ENCODE results near the gene PCBD2. TPM values are rescaled to one million over a fixed set of nuclear protein-coding genes. Genes with fewer than 3 reads are reported as not detected.
A peak's percentile ranks its signal among the peaks of the same experiment; 100 is the strongest.

Gene PCBD2
- total and polyA plus RNA-seq, 9 donors, result 4.5 to 13.1 (median 8.8) TPM

DNA sequence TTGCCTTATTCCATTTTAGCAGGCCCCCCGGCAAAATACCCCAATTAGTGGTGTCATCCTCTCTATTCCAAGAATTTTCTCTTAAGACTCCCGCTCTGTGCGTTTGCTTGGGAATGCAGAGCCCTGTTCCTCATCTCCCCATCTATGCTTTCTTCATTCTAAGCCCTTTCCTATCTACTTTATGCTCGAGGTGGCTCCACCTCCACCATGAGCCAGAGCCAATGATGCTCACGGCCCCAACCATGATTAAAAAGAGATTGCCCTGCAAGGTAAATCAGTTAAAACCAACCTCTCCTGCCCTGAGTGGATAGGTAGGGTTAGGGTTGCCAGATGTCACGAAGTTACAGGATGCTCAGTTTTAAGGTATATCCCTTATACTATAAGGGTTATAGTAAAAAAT lies 31.4 kb upstream of the PCBD2 start:
- no peaks in the 10 kb centered on the region for H3K27me3 ChIP-seq
- WGBS, 3 donors, result 83 to 84% (median 83%) methylated on average over 6 of the region's 6 CpGs
- H3K4me3 ChIP-seq, result no peak overlapping the region
- intact Hi-C loops (cut with DNase I), result no loop called here
- no peaks in the 10 kb centered on the region for H3K36me3 ChIP-seq
- no peak for DNase-seq
- no peaks in the 10 kb centered on the region for H3K9me3 ChIP-seq
- H3K4me1 ChIP-seq (ENCODE audit: insufficient read depth), result peaks cover 6% of the 10 kb centered on the region
- TF ChIP-seq POLR2A (IDR thresholded peaks at IDR 0.05) (no peak), EP300 (IDR thresholded peaks at IDR 0.05) (no peak)
- TF ChIP-seq, protein P1, sequence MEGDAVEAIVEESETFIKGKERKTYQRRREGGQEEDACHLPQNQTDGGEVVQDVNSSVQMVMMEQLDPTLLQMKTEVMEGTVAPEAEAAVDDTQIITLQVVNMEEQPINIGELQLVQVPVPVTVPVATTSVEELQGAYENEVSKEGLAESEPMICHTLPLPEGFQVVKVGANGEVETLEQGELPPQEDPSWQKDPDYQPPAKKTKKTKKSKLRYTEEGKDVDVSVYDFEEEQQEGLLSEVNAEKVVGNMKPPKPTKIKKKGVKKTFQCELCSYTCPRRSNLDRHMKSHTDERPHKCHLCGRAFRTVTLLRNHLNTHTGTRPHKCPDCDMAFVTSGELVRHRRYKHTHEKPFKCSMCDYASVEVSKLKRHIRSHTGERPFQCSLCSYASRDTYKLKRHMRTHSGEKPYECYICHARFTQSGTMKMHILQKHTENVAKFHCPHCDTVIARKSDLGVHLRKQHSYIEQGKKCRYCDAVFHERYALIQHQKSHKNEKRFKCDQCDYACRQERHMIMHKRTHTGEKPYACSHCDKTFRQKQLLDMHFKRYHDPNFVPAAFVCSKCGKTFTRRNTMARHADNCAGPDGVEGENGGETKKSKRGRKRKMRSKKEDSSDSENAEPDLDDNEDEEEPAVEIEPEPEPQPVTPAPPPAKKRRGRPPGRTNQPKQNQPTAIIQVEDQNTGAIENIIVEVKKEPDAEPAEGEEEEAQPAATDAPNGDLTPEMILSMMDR (IDR thresholded peaks at IDR 0.05), result no peak
- H3K27ac ChIP-seq, result peak overlapping the region in 1 of 2 donors; percentile 87

DNA sequence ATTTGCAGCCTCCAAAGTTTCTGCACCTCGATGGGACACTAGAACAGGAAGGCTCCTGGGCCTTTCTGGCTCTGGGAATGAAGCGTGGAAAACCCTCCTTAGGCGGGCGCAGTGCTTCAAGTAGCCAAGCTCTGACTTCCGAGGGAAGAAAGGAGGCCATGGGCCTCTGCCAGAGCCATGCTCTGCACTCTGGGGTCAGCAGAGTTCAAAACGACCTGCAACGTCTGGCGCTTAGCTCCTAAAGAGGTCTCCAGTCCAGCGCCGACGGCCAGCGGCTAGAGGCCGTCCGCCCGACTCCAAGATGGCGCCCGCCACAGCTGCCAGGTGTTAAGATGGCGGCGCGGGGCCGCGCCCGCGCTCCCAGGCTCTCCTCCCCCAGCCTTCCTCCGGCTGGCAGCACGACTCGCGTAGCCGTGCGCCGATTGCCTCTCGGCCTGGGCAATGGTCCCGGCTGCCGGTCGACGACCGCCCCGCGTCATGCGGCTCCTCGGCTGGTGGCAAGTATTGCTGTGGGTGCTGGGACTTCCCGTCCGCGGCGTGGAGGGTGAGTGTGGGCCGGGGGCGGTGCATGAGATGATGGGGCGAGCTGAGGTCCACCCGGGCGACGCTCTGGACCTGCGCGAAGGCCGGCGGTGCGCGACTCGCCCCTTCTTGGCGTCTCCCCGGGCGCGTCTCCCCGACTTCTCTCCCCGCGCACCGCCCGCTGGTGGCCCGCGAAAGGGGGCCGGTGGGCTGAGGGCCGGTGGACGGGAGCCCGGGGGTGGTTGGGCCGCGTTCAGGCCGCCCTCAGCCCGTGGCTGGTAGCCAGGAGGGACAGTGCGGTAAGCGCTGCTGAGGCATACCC lies 30.7 kb upstream of the PCBD2 start, which contains the start of gene TXNDC15:
TXNDC15 (plus strand) TSS at position 385 of the 844 bp plus-strand sequence; CDS start at position 442, 57 bp downstream.
- DNase-seq, result peak; percentile 81 to 92 (median 87)
- no peaks in the 10 kb centered on the region for H3K36me3 ChIP-seq
- H3K27me3 ChIP-seq, result no peaks in the 10 kb centered on the region
- TF ChIP-seq, protein P1 (IDR thresholded peaks at IDR 0.05), result no peak
- TF ChIP-seq EP300 (IDR thresholded peaks at IDR 0.05) (no peak), POLR2A (IDR thresholded peaks at IDR 0.05) (peak; percentile 45)
- peak within 1 kb of the TSS; percentile 75 for H3K4me3 ChIP-seq
- peaks cover 6% of the 10 kb centered on the region for H3K4me1 ChIP-seq (ENCODE audit: insufficient read depth)
- no peaks in the 10 kb centered on the region for H3K9me3 ChIP-seq
- WGBS, 3 donors, result 2 to 3% (median 3%) methylated on average over 56 to 79 of the region's 79 CpGs
- intact Hi-C loops (cut with DNase I), result no loop called here
- H3K27ac ChIP-seq, result peak within 1 kb of the TSS; percentile 83 to 87

DNA sequence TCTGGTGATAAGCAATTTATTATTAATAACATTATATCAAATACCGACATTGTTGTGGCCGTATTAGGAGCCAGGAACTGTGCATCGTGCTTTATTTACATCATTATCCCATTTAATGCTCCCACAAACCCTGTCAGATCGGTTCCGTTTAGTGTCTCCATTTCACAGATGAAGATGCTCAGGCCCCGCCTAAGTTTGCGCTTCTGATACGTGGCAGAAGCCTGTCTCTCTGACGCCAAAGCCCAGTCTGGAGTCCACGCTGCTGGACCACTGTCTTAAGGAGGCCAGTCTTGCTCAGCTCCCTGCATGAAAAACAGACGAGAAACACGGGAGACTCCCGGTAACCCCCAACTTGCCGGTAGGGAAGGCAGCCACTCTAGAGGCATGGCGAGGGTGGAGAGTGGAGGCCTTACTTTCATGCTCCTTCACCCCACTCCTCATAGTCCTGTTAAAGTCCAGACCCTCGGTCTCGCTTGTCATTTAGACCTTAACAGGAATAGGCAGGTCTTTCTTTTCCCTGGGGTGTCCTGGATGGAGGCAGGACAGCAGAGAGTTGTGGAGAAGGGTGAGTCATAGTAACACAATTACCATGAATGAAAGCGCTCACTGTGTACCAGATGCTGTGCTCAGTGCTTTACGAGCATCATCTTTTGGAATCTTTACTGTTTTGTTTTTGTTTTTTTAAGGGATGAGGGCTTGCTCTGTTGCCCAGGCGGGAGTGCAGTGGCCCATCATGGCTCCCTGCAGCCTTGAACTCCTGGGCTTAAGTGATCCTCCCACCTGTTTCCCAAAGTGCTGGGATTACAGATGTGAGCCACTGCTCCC lies 29.9 kb upstream of the PCBD2 start:
- DNase-seq, result peak; percentile 51 to 63 (median 58)
- peak overlapping the region; percentile 83 to 87 for H3K27ac ChIP-seq
- TF ChIP-seq, protein P1 (IDR thresholded peaks at IDR 0.05), result no peak
- TF ChIP-seq EP300 (IDR thresholded peaks at IDR 0.05), result no peak
- no peak for TF ChIP-seq POLR2A (IDR thresholded peaks at IDR 0.05)
- H3K27me3 ChIP-seq, result no peaks in the 10 kb centered on the region
- H3K9me3 ChIP-seq, result no peaks in the 10 kb centered on the region
- H3K4me1 ChIP-seq (ENCODE audit: insufficient read depth), result peaks cover 6% of the 10 kb centered on the region
- H3K36me3 ChIP-seq, result no peaks in the 10 kb centered on the region
- intact Hi-C loops (cut with DNase I), result no loop called here
- 1 to 3% (median 2%) methylated on average over 20 of the region's 20 CpGs for WGBS, 3 donors
- H3K4me3 ChIP-seq, result peak overlapping the region; percentile 75

DNA sequence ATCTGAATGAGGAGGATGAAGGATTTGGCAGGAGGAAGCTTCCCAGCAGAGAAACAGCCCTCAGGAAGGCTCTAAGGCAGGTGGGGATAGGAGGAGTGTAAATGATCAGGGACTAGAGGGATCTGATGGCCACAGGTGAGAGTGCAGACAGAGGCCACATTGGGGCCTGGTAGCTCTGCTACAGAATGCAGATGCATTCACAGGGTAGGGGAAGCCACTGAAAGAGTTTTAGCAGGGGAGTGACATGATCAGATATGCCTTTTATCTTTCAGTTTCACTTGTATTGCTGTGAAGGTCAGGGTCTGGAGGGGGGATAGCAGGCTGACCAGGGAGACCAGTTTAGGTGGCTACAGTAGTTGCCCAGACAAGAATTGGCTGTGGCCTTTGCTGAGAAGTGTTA lies 27.8 kb upstream of the PCBD2 start:
- DNase-seq, result no peak
- no peak for TF ChIP-seq EP300 (IDR thresholded peaks at IDR 0.05)
- TF ChIP-seq, protein P1 (IDR thresholded peaks at IDR 0.05), result no peak
- Histone ChIP-seq H3K27ac (no peak overlapping the region), H3K4me1 (ENCODE audit: insufficient read depth) (peaks cover 6% of the 10 kb centered on the region), H3K36me3 (no peaks in the 10 kb centered on the region), H3K27me3 (no peaks in the 10 kb centered on the region), H3K4me3 (no peak overlapping the region), H3K9me3 (no peaks in the 10 kb centered on the region)
- intact Hi-C loops (cut with DNase I), result no loop called here

Measured in ovary (tissue), 9 donors.